GM12878 (cell line): ENCODE results near the gene MTHFS. TPM values are rescaled to one million over a fixed set of nuclear protein-coding genes. Genes with fewer than 3 reads are reported as not detected.

Source experiments
- ATAC-seq: fragments of 200-7000 bp; cut with Tn5 transposase; 3 replicates; pipeline ENCODE4 v1.9.1; 2020; ENCODE audit warnings: mild to moderate bottlenecking, moderate library complexity
- BruUV-seq: library from RNA; stranded (reverse); fragments of 400-500 nt; replicated peaks from 2 replicates; lab custom pipeline; 2021; lab: Mats Ljungman, UMichigan
- CTCF ChIA-PET: fragments of 300-600 bp; sonication (Branson Sonifier 250); formaldehyde crosslinking; extraction: SDS; loops from one replicate; lab custom pipeline; 2021; ENCODE audit warnings: inconsistent platforms; lab: Yijun Ruan, JAX
- POLR2A ChIA-PET: fragments of 350-600 bp; formaldehyde crosslinking; extraction: SDS; loops from one replicate; lab custom pipeline; 2021; ENCODE audit warnings: inconsistent platforms; lab: Charles Lee
- RAD21 ChIA-PET: fragments of 300-600 bp; sonication (Branson Sonifier 250); formaldehyde crosslinking; loops from one replicate; lab custom pipeline; 2023; ENCODE audit warnings: antibody characterized with exemption; ENCODE audit not compliant: unreplicated experiment; lab: Charles Lee
- SMC1A ChIA-PET: fragments of 300-600 bp; sonication (Branson Sonifier 250); formaldehyde crosslinking; loops from one replicate; lab custom pipeline; 2023; ENCODE audit not compliant: unreplicated experiment, uncharacterized antibody; lab: Charles Lee
- DNase-seq: peaks from one replicate; pipeline ENCODE4 v3.0.0-alpha.2; 2011; ENCODE audit warnings: low read depth, low spot score
- FAIRE-seq: peaks from 3 replicates; lab custom pipeline; 2011; peaks lifted over from hg19 to GRCh38; lab: Jason Lieb, UNC
- H2AFZ ChIP-seq: 2 replicates; pipeline ENCODE4 v1.6.0; 2011; ENCODE audit warnings: low read depth, low read length, control low read depth; ENCODE audit not compliant: control insufficient read depth
- H3K27ac ChIP-seq: 2 replicates; pipeline ENCODE4 v1.5.1; 2011; ENCODE audit warnings: control low read depth; ENCODE audit not compliant: control insufficient read depth, insufficient read depth
- H3K27me3 ChIP-seq, 2 experiments: replicated peaks in 1 of 2; 2 replicates each; pipeline versions ENCODE4 v1.6.0 to v1.6.1; 2011; ENCODE audit warnings: low read length in 1 of 2; ENCODE audit not compliant: control insufficient read depth in 2 of 2, insufficient read depth in 2 of 2
- H3K36me3 ChIP-seq, 2 experiments: 2 replicates each; pipeline ENCODE4 v1.5.1; 2011; ENCODE audit warnings: low read length in 1 of 2; ENCODE audit not compliant: control insufficient read depth in 2 of 2, insufficient read depth in 2 of 2
- H3K4me1 ChIP-seq: 2 replicates; pipeline ENCODE4 v1.6.1; 2011; ENCODE audit warnings: mild to moderate bottlenecking, low read length, moderate library complexity, mixed read lengths; ENCODE audit not compliant: control insufficient read depth, insufficient read depth
- H3K4me2 ChIP-seq: 2 replicates; pipeline ENCODE4 v1.6.0; 2011; ENCODE audit warnings: control low read depth; ENCODE audit not compliant: control insufficient read depth, insufficient read depth
- H3K4me3 ChIP-seq: fragments of 200-600 bp; sonication (generic); 2 replicates; pipeline ENCODE4 v1.5.1; 2016
- H3K79me2 ChIP-seq: 2 replicates; pipeline ENCODE4 v1.6.0; 2011; ENCODE audit warnings: low read length; ENCODE audit not compliant: control insufficient read depth, insufficient read depth
- H3K9ac ChIP-seq: 2 replicates; pipeline ENCODE4 v1.8.0; 2011; ENCODE audit warnings: low read length, control low read depth, mixed read lengths; ENCODE audit not compliant: control insufficient read depth, insufficient read depth
- H3K9me3 ChIP-seq: replicated peaks from 3 replicates; pipeline ENCODE4 v1.5.1; 2011; ENCODE audit warnings: mild to moderate bottlenecking, low read length; ENCODE audit not compliant: control insufficient read depth, insufficient read depth
- H4K20me1 ChIP-seq: 2 replicates; pipeline ENCODE4 v1.6.0; 2011; ENCODE audit not compliant: control insufficient read depth, insufficient read depth
- ATF3 ChIP-seq: IDR thresholded peaks from 2 replicates; pipeline ENCODE4 v1.6.1; 2011; ENCODE audit warnings: low read depth, mild to moderate bottlenecking, low read length, moderate library complexity, borderline replicate concordance; ENCODE audit errors: extremely low read depth
- CBFB ChIP-seq: IDR thresholded peaks from 2 replicates; pipeline ENCODE4 v1.6.1; 2016; ENCODE audit warnings: antibody characterized with exemption, low read depth
- CREB1 ChIP-seq: IDR thresholded peaks from 2 replicates; pipeline ENCODE4 v1.6.1; 2012; ENCODE audit warnings: low read depth, mild to moderate bottlenecking, inconsistent platforms
- CUX1 ChIP-seq: IDR thresholded peaks from 2 replicates; pipeline ENCODE4 v1.6.1; 2012; ENCODE audit warnings: improper control_type of control experiment, low read depth, low read length; ENCODE audit not compliant: insufficient replicate concordance
- EED ChIP-seq: sonication (generic); IDR thresholded peaks from 2 replicates; pipeline ENCODE4 v1.6.1; 2016; ENCODE audit warnings: antibody characterized with exemption, low read depth
- IKZF2 ChIP-seq, 2 experiments: fragments of 450-650 bp; IDR thresholded peaks; 2 replicates each; pipeline ENCODE4 v1.6.1; 2017; ENCODE audit warnings: mild to moderate bottlenecking in 2 of 2, moderate library complexity in 2 of 2
- IRF4 ChIP-seq: IDR thresholded peaks from 2 replicates; pipeline ENCODE4 v1.6.1; 2011; ENCODE audit warnings: low read depth, low read length
- MLLT1 ChIP-seq: fragments of 450-650 bp; IDR thresholded peaks from 2 replicates; pipeline ENCODE4 v1.6.1; 2016; ENCODE audit warnings: mild to moderate bottlenecking
- MTA2 ChIP-seq: fragments of 450-650 bp; IDR thresholded peaks from 2 replicates; pipeline ENCODE4 v1.6.1; 2016; ENCODE audit warnings: low read depth, mild to moderate bottlenecking, moderate library complexity
- NFXL1 ChIP-seq: fragments of 450-650 bp; IDR thresholded peaks from 2 replicates; pipeline ENCODE4 v1.6.1; 2017; ENCODE audit warnings: antibody characterized with exemption, mild to moderate bottlenecking, borderline replicate concordance
- PBX3 ChIP-seq: IDR thresholded peaks from 2 replicates; pipeline ENCODE4 v1.6.1; 2011; ENCODE audit warnings: mild to moderate bottlenecking, low read depth, low read length, moderate library complexity; ENCODE audit not compliant: insufficient replicate concordance
- STAT1 ChIP-seq: fragments of 450-650 bp; conservative IDR thresholded peaks from 2 replicates; pipeline ENCODE4 v1.6.1; 2014; ENCODE audit warnings: antibody characterized with exemption, mild to moderate bottlenecking
- YBX1 ChIP-seq: fragments of 450-650 bp; IDR thresholded peaks from 2 replicates; pipeline ENCODE4 v1.6.1; 2016; ENCODE audit warnings: antibody characterized with exemption
- ZBTB33 ChIP-seq: fragments of 450-650 bp; IDR thresholded peaks from 2 replicates; pipeline ENCODE4 v1.6.1; 2017; ENCODE audit warnings: mild to moderate bottlenecking
- WGBS: methylation state at CpG from one replicate; pipeline ENCODE4 v1.1.6; 2016; ENCODE audit warnings: low lambda C conversion rate; ENCODE audit not compliant: insufficient replicate concordance, insufficient coverage; ENCODE audit errors: missing lambda C conversion rate; 5-methylcytosine and 5-hydroxymethylcytosine counted together
- in situ Hi-C: fragments of 300-500 bp; cut with MboI; formaldehyde crosslinking; loops from 9 replicates; pipeline ENCODE4 v1.14.3; 2018; ENCODE audit warnings: mixed read lengths
- intact Hi-C: fragments of 100-400 bp; cut with micrococcal nuclease; formaldehyde crosslinking; loops from one replicate; pipeline ENCODE4 v1.14.2; 2022; ENCODE audit not compliant: unreplicated experiment
- polyA plus RNA-seq, 11 experiments: library from polyadenylated mRNA; depleted of rRNA in 4 of 11; unstranded in 6 of 11; stranded (reverse) in 5 of 11; fragments of >200 nt; fragmentation: Nextera tagmentation in 4 of 11; fragmentation: Illumina TruSeq in 1 of 11; extraction: Ambion mirVana in 4 of 11; extraction: Trizol in 1 of 11; gene quantifications; 1 replicate in 1 of 11; 2 replicates in 10 of 11; pipeline versions ENCODE4 v1.2.1 to v1.2.3, GENCODE V29; 2011 to 2016; ENCODE audit warnings: inconsistent platforms in 2 of 11, missing spikeins in 2 of 11, low read depth in 1 of 11
- total RNA-seq, 4 experiments: library from RNA; depleted of rRNA in 3 of 4; stranded (reverse); fragments of >200 nt in 3 of 4; fragmentation: Illumina TruSeq in 1 of 4; extraction: Trizol in 1 of 4; gene quantifications; 2 replicates each; pipeline versions ENCODE4 v1.2.1 to v1.2.3, GENCODE V29; 2013 to 2021

Gene MTHFS
- total and polyA plus RNA-seq, 10 of the 15 experiments (the other 5 are each of a cell fraction or from before 2014, with no cell fraction given): 14.0 to 81.9 (median 31.8) TPM

GRCh38 chr15:79881668-79882067 is 15.1 kb downstream of the MTHFS start:
- Histone ChIP-seq H3K9ac (no peak overlapping the region), H3K27ac (no peak overlapping the region), H3K27me3 (no peaks in the 10 kb centered on the region), H3K4me1 (no peaks in the 10 kb centered on the region), H4K20me1 (no peaks in the 10 kb centered on the region), H2AFZ (no peak overlapping the region), H3K9me3 (peaks cover 5% of the 10 kb centered on the region; the same call in 1 of the 3 replicates), H3K4me2 (no peak overlapping the region), H3K79me2 (no peaks in the 10 kb centered on the region), H3K36me3 (peaks cover 0 to 17% of the 10 kb centered on the region in 2 experiments; a peak in 2 of 4 replicates), H3K4me3 (no peak overlapping the region)
- TF ChIP-seq ZBTB33: no peak
- no peak for TF ChIP-seq MLLT1
- no peak for TF ChIP-seq STAT1
- no peak for TF ChIP-seq CUX1
- TF ChIP-seq MTA2: no peak
- TF ChIP-seq CBFB: no peak
- no peak for TF ChIP-seq IKZF2 (IDR thresholded peaks at IDR 0.05)
- no peak for TF ChIP-seq EED
- TF ChIP-seq NFXL1: no peak
- TF ChIP-seq YBX1: no peak
- no peak for TF ChIP-seq CREB1
- no peak for TF ChIP-seq IRF4
- TF ChIP-seq ATF3: no peak
- TF ChIP-seq PBX3: no peak
- BruUV-seq: no TSS peak
- DNase-seq (no peak), FAIRE-seq (no peak), ATAC-seq (no peak; the same call in 2 of the 3 replicates)
- 72% methylated on average over 3 of the region's 3 CpGs for WGBS
- ChIA-PET CTCF (interaction anchor here (0.8 to 3.2 kb wide), 5 partner anchors 14 to 43 kb away, joined by 3 to 22 read pairs (median 4); no protein-coding TSS in a partner anchor), RAD21 (interaction anchor here (1.7 kb wide), 1 partner anchor 28 kb away, joined by 4 read pairs; no protein-coding TSS in a partner anchor), POLR2A (interaction anchor here (0.5 to 1.3 kb wide), 2 partner anchors 14 to 221 kb away, joined by 3 read pairs; no protein-coding TSS in a partner anchor), SMC1A (interaction anchor here (0.6 to 2.0 kb wide), 6 partner anchors 9 to 247 kb away, joined by 3 to 5 read pairs (median 3); no protein-coding TSS in a partner anchor)
- in situ Hi-C loops (no loop called here), intact Hi-C loops (no loop called here)
